CD4-positive, alpha-beta memory T cell (primary cell): ENCODE data around the gene ARID3A. TPM values are rescaled to one million over a fixed set of nuclear protein-coding genes. Genes with fewer than 3 reads are reported as not detected.

Experiments used
- CTCF ChIA-PET: fragments of 350-600 bp; sonication (Branson Sonifier 250); formaldehyde crosslinking; loops from one replicate; lab custom pipeline; 2021; ENCODE audit warnings: inconsistent platforms; ENCODE audit not compliant: partially characterized antibody; lab: Charles Lee
- POLR2A ChIA-PET: fragments of 350-600 bp; sonication (Branson Sonifier 250); formaldehyde crosslinking; loops from one replicate; lab custom pipeline; 2021; ENCODE audit not compliant: partially characterized antibody; lab: Charles Lee
- DNase-seq, 5 donors: peaks; one replicate each; pipeline versions ENCODE4 v3.0.0 to v3.0.0-alpha.2; 2020 to 2022; ENCODE audit warnings: mixed read lengths in 1 of 5
- H3K27ac ChIP-seq: one replicate; pipeline ENCODE4 v1.7.0; 2013; ENCODE audit warnings: low read depth, low read length
- H3K27me3 ChIP-seq: 2 replicates; pipeline ENCODE4 v1.7.0; 2013; ENCODE audit warnings: mild to moderate bottlenecking, low read length, moderate library complexity; ENCODE audit not compliant: insufficient read depth
- H3K36me3 ChIP-seq: 2 replicates; pipeline ENCODE4 v1.7.0; 2013; ENCODE audit warnings: mild to moderate bottlenecking, low read length, moderate library complexity; ENCODE audit not compliant: insufficient read depth
- H3K4me1 ChIP-seq: 2 replicates; pipeline ENCODE4 v1.7.0; 2013; ENCODE audit warnings: mild to moderate bottlenecking, low read length, moderate library complexity; ENCODE audit not compliant: insufficient read depth
- H3K4me3 ChIP-seq, 2 donors: one replicate each; pipeline ENCODE4 v1.7.0; 2013; ENCODE audit warnings: low read length in 2 of 2, mild to moderate bottlenecking in 1 of 2
- H3K9me3 ChIP-seq, 2 donors: one replicate each; pipeline ENCODE4 v1.7.0; 2013; ENCODE audit warnings: low read length in 2 of 2, control low read depth in 1 of 2; ENCODE audit not compliant: control insufficient read depth in 1 of 2
- H3K27ac Mint-ChIP-seq, 7 donors: one replicate each; pipeline ENCODE4 v1.8.0; 2020 to 2021; ENCODE audit warnings: mixed read lengths in 7 of 7, mild to moderate bottlenecking in 6 of 7, inconsistent platforms in 3 of 7, moderate library complexity in 3 of 7
- H3K27me3 Mint-ChIP-seq, 2 donors: one replicate each; pipeline ENCODE4 v1.8.0; 2020 to 2021; ENCODE audit warnings: mixed read lengths in 2 of 2
- H3K36me3 Mint-ChIP-seq, 2 donors: one replicate each; pipeline ENCODE4 v1.8.0; 2020 to 2021; ENCODE audit warnings: mixed read lengths in 2 of 2, inconsistent platforms in 1 of 2, mild to moderate bottlenecking in 1 of 2
- H3K4me1 Mint-ChIP-seq, 4 donors: one replicate each; pipeline ENCODE4 v1.8.0; 2020 to 2021; ENCODE audit warnings: mixed read lengths in 4 of 4, mild to moderate bottlenecking in 1 of 4
- H3K4me3 Mint-ChIP-seq, 8 donors: one replicate each; pipeline ENCODE4 v1.8.0; 2020 to 2021; ENCODE audit warnings: mixed read lengths in 8 of 8, mild to moderate bottlenecking in 7 of 8, moderate library complexity in 6 of 8, inconsistent platforms in 3 of 8
- H3K9me3 Mint-ChIP-seq, 8 donors: one replicate each; pipeline ENCODE4 v1.8.0; 2020 to 2021; ENCODE audit warnings: mixed read lengths in 8 of 8, mild to moderate bottlenecking in 5 of 8, inconsistent platforms in 3 of 8, moderate library complexity in 1 of 8
- intact Hi-C: fragments of 100-400 bp; cut with micrococcal nuclease; formaldehyde crosslinking; loops from one replicate; pipeline ENCODE4 v1.15.1; 2023
- polyA plus RNA-seq, 2 donors: library from polyadenylated mRNA; unstranded; fragments of 300-500 nt; fragmentation: Illumina TruSeq; gene quantifications; one replicate each; pipeline ENCODE4 v1.2.3, GENCODE V29; 2021
- total RNA-seq, 2 experiments: library from RNA; stranded (reverse); gene quantifications; one replicate each; pipeline ENCODE4 v1.2.3, GENCODE V29; 2021

Gene ARID3A
- total and polyA plus RNA-seq, 4 experiments from 2014 or later, result 0.27 to 9.6 (median 5.2) TPM

- Histone ChIP-seq H3K4me3 (no peak overlapping the region), H3K27ac (no peak overlapping the region), H3K9me3 (no peaks in the 10 kb centered on the region), H3K36me3 (no peaks in the 10 kb centered on the region), H3K27me3 (no peaks in the 10 kb centered on the region), H3K4me1 (peaks cover 37% of the 10 kb centered on the region)
- Mint-ChIP-seq H3K9me3 (peaks cover 0 to 2% (median 0%) of the 10 kb centered on the region in 8 donors), H3K4me3 (no peak overlapping the region), H3K27ac (no peak overlapping the region), H3K4me1 (peaks cover 9 to 37% (median 26%) of the 10 kb centered on the region in 4 donors), H3K27me3 (no peaks in the 10 kb centered on the region), H3K36me3 (peaks cover 0 to 1% of the 10 kb centered on the region in 2 donors)
- DNase-seq, result no peak
- POLR2A ChIA-PET, result interaction anchor here (1.3 to 1.9 kb wide), 2 partner anchors 11 to 62 kb away, joined by 3 to 6 read pairs; no protein-coding TSS in a partner anchor
- intact Hi-C loops, result no loop called here
- CTCF ChIA-PET, result interaction anchor here (2.9 kb wide), 1 partner anchor 13 kb away, joined by 8 read pairs; no protein-coding TSS in a partner anchor
Measured at GRCh38 chr19:936175-936546, 10.3 kb downstream of the ARID3A start.

- Histone ChIP-seq H3K4me3 (no peak overlapping the region), H3K36me3 (no peaks in the 10 kb centered on the region), H3K27ac (no peak overlapping the region), H3K27me3 (no peaks in the 10 kb centered on the region), H3K9me3 (no peaks in the 10 kb centered on the region), H3K4me1 (peaks cover 38% of the 10 kb centered on the region)
- peak in 4 of 5 donors; percentile 35 to 57 (median 50) for DNase-seq
- Mint-ChIP-seq H3K4me3 (peak overlapping the region in 4 of 8 donors; percentile 13 to 77 (median 36)), H3K9me3 (peaks cover 0 to 2% (median 0%) of the 10 kb centered on the region in 8 donors), H3K36me3 (peaks cover 0 to 1% of the 10 kb centered on the region in 2 donors), H3K4me1 (peaks cover 14 to 38% (median 29%) of the 10 kb centered on the region in 4 donors), H3K27me3 (no peaks in the 10 kb centered on the region), H3K27ac (peak overlapping the region in 6 of 7 donors; percentile 22 to 86 (median 62))
- ChIA-PET POLR2A (interaction anchor here (1.9 kb wide), 1 partner anchor 13 kb away, joined by 6 read pairs; no protein-coding TSS in a partner anchor), CTCF (interaction anchor here (1.5 to 1.8 kb wide), 2 partner anchors 13 to 47 kb away, joined by 5 to 6 read pairs; partner anchors contain the start of gene WDR18)
- intact Hi-C loops, result no loop called here
Measured at GRCh38 chr19:937259-937694, 11.4 kb downstream of the ARID3A start.

- DNase-seq, result no peak
- peaks cover 27% of the 10 kb centered on the region for H3K4me1 ChIP-seq
- H3K36me3 ChIP-seq, result no peaks in the 10 kb centered on the region
- H3K27ac ChIP-seq, result no peak overlapping the region
- Mint-ChIP-seq H3K4me3 (peak overlapping the region in 1 of 8 donors; percentile 52), H3K4me1 (peaks cover 14 to 32% (median 25%) of the 10 kb centered on the region in 4 donors), H3K9me3 (peaks cover 0 to 2% (median 0%) of the 10 kb centered on the region in 8 donors), H3K27ac (peak overlapping the region in 3 of 7 donors; percentile 23 to 38 (median 36)), H3K36me3 (no peaks in the 10 kb centered on the region), H3K27me3 (no peaks in the 10 kb centered on the region)
- ChIA-PET CTCF (interaction anchor here (0.9 to 1.8 kb wide), 4 partner anchors 15 to 46 kb away, joined by 4 to 6 read pairs (median 4); partner anchors contain the start of gene WDR18), POLR2A (interaction anchor here (1.1 kb wide), 1 partner anchor 254 kb away, joined by 3 read pairs; no protein-coding TSS in a partner anchor)
- H3K27me3 ChIP-seq, result no peaks in the 10 kb centered on the region
- H3K4me3 ChIP-seq, result no peak overlapping the region
- intact Hi-C loops, result no loop called here
- no peaks in the 10 kb centered on the region for H3K9me3 ChIP-seq
Measured at GRCh38 chr19:938233-938923, 12.5 kb downstream of the ARID3A start.

DNA sequence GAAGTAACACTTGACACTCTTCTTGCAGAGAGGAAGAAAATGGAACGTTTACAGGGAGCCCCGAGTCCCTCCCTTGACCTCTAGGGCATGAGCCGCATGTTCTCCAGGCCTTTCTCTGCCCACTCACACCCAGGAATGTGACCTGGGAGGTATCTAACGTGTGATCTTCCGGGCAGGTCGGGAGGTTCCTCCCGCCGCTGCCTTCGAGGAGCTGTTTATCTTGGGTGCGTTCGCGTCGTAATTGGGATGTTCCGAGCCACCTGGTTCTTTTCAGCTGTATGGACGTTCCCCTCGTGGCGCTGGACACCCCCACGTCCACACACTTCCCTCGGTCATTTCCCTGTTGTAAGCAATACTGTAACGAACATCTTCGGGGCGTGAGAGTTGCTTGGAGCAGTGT lies 13.6 kb downstream of the ARID3A start:
- H3K36me3 ChIP-seq, result no peaks in the 10 kb centered on the region
- no peak overlapping the region for H3K4me3 ChIP-seq
- Mint-ChIP-seq H3K4me1 (peaks cover 14 to 32% (median 25%) of the 10 kb centered on the region in 4 donors), H3K36me3 (no peaks in the 10 kb centered on the region), H3K9me3 (peaks cover 0 to 2% (median 0%) of the 10 kb centered on the region in 8 donors), H3K4me3 (peak overlapping the region in 3 of 8 donors; percentile 38 to 80 (median 74)), H3K27me3 (no peaks in the 10 kb centered on the region), H3K27ac (peak overlapping the region in 4 of 7 donors; percentile 47 to 78 (median 69))
- peaks cover 21% of the 10 kb centered on the region for H3K4me1 ChIP-seq
- CTCF ChIA-PET, result interaction anchor here (1.0 kb wide), 1 partner anchor 31 kb away, joined by 4 read pairs; no protein-coding TSS in a partner anchor
- no peaks in the 10 kb centered on the region for H3K9me3 ChIP-seq
- POLR2A ChIA-PET, result interaction anchor here (1.1 kb wide), 1 partner anchor 253 kb away, joined by 3 read pairs; no protein-coding TSS in a partner anchor
- intact Hi-C loops, result no loop called here
- H3K27me3 ChIP-seq, result no peaks in the 10 kb centered on the region
- H3K27ac ChIP-seq, result no peak overlapping the region
- no peak for DNase-seq

DNA sequence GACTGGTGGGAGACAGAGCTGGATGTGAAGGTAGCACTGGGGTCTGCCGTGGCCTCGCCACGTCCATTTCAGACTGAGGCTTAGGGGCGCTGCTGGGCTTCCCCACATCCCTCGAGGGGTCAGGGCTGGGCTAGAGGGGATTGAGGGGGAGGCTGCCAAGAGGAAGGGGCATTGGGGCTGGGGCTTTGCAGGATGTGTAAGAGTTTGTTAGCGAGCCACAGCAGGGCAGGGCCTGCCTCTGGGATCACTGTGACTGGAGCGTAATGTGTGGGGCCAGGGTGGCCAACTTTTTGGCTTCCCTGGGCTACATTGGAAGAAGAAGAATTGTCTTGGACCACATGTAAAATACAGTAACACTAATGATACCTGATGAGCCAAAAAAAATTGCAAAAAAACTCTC lies 14.1 kb downstream of the ARID3A start:
- H3K27me3 Mint-ChIP-seq, result no peaks in the 10 kb centered on the region
- peak overlapping the region in 6 of 7 donors; percentile 72 to 91 (median 80) for H3K27ac Mint-ChIP-seq
- intact Hi-C loops, result loop anchor here (2.0 kb wide), 1 partner anchor 15 kb away; no protein-coding TSS in a partner anchor

DNA sequence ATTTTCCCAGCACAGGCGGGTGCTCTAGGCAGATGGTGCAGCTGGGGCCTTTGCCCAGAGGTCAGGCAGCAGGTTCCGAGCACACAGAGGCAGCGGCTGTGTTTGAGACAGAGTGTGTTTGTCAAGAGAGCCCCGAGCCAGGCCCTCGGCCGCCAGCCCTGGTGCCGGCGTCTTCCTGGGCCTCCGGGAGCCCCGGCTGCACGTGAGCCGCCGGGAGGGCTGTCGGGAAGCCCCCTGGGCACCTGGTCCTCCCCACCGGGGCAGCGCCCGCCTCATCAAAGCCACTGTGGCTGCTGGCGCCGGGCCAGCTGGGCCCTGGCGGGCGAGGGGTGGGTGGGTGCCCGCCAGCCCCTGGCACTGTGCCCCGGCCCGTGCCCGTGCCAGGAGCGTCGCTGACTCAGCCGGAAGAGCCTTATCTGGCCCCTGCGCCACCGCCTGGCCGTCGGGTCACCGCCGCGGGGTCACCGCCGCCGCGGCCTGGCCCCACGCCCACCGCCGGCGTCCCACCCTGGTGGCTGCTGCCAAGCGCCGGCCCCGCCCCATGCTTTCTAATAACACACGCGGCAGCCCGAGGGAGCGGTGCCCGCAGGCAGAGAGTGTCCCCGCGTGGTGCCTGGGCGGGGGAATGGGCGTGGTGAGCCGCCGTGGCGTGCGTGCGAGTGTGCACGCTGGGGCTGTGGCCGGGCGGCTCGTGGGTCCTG lies 14.9 kb downstream of the ARID3A start:
- H3K36me3 ChIP-seq, result no peaks in the 10 kb centered on the region
- peak overlapping the region; percentile 72 to 91 (median 81) for H3K27ac Mint-ChIP-seq

More for the DNA sequence above, 14.1 kb downstream of the ARID3A start:
- H3K36me3 Mint-ChIP-seq, result no peaks in the 10 kb centered on the region
- H3K4me1 ChIP-seq, result peaks cover 21% of the 10 kb centered on the region
- H3K4me1 Mint-ChIP-seq, result peaks cover 14 to 32% (median 25%) of the 10 kb centered on the region in 4 donors
- peak overlapping the region; percentile 63 to 83 (median 76) for H3K4me3 Mint-ChIP-seq
- no peak for DNase-seq
- POLR2A ChIA-PET, result interaction anchor here (0.9 kb wide), 1 partner anchor 45 kb away, joined by 3 read pairs; the partner anchor contains the start of gene WDR18
- no peaks in the 10 kb centered on the region for H3K27me3 ChIP-seq
- peaks cover 0 to 2% (median 0%) of the 10 kb centered on the region in 8 donors for H3K9me3 Mint-ChIP-seq
- no peaks in the 10 kb centered on the region for H3K36me3 ChIP-seq
- no peak overlapping the region for H3K27ac ChIP-seq
- no peak overlapping the region for H3K4me3 ChIP-seq
- CTCF ChIA-PET, result no interaction called here
- H3K9me3 ChIP-seq, result no peaks in the 10 kb centered on the region

More for the DNA sequence above, 14.9 kb downstream of the ARID3A start:
- no peaks in the 10 kb centered on the region for H3K36me3 Mint-ChIP-seq
- peaks cover 0 to 2% (median 0%) of the 10 kb centered on the region in 8 donors for H3K9me3 Mint-ChIP-seq
- Histone ChIP-seq H3K4me1 (peaks cover 21% of the 10 kb centered on the region), H3K27ac (peak overlapping the region; percentile 43), H3K9me3 (no peaks in the 10 kb centered on the region), H3K27me3 (no peaks in the 10 kb centered on the region), H3K4me3 (peak overlapping the region; percentile 29 to 38)
- POLR2A ChIA-PET, result interaction anchor here (0.9 to 1.7 kb wide), 3 partner anchors 8 to 44 kb away, joined by 3 to 6 read pairs (median 3); partner anchors contain the start of gene WDR18
- peak overlapping the region; percentile 63 to 83 (median 78) for H3K4me3 Mint-ChIP-seq
- DNase-seq, result peak; percentile 70 to 83 (median 72)
- no peaks in the 10 kb centered on the region for H3K27me3 Mint-ChIP-seq
- CTCF ChIA-PET, result interaction anchor here (1.0 kb wide), 1 partner anchor 77 kb away, joined by 4 read pairs; no protein-coding TSS in a partner anchor
- intact Hi-C loops, result loop anchor here (2.0 kb wide), 1 partner anchor 16 kb away; no protein-coding TSS in a partner anchor
- peaks cover 14 to 32% (median 23%) of the 10 kb centered on the region in 4 donors for H3K4me1 Mint-ChIP-seq
